Activated CD8-positive, alpha-beta T cell treated with anti-CD3 and anti-CD28 coated beads, Interleukin-2, amount 10 ng/mL, durations not matched to agents 7 days and 5 days (primary cell): ENCODE measurements around the gene IP6K1. TPM values are rescaled to one million over a fixed set of nuclear protein-coding genes. Genes with fewer than 3 reads are reported as not detected.
A peak's percentile ranks its signal among the peaks of the same experiment; 100 is the strongest.

Experiments
- ATAC-seq: fragments of 150-1000 bp; cut with Tn5 transposase; one replicate; pipeline ENCODE4 v1.10.0; 2021; ENCODE audit warnings: moderate library complexity
- CTCF ChIA-PET: fragments of 350-600 bp; sonication (Branson Sonifier 250); formaldehyde crosslinking; loops from one replicate; lab custom pipeline; 2021; ENCODE audit warnings: antibody characterized with exemption; lab: Charles Lee
- POLR2A ChIA-PET: fragments of 350-600 bp; sonication (Branson Sonifier 250); formaldehyde crosslinking; loops from one replicate; lab custom pipeline; 2021; ENCODE audit warnings: antibody characterized with exemption; lab: Charles Lee
- DNase-seq: peaks from one replicate; pipeline ENCODE4 v3.0.0-alpha.2; 2020
- H3K27ac Mint-ChIP-seq: one replicate; pipeline ENCODE4 v1.8.0; 2021; ENCODE audit warnings: mild to moderate bottlenecking, mixed read lengths
- H3K27me3 Mint-ChIP-seq: one replicate; pipeline ENCODE4 v1.8.0; 2021; ENCODE audit warnings: low read depth, mixed read lengths
- H3K36me3 Mint-ChIP-seq: one replicate; pipeline ENCODE4 v1.8.0; 2021; ENCODE audit warnings: low read depth, mixed read lengths
- H3K4me1 Mint-ChIP-seq: one replicate; pipeline ENCODE4 v1.8.0; 2021; ENCODE audit warnings: low read depth, mixed read lengths
- H3K4me3 Mint-ChIP-seq: one replicate; pipeline ENCODE4 v1.8.0; 2021; ENCODE audit warnings: mild to moderate bottlenecking, mixed read lengths
- H3K9me3 Mint-ChIP-seq: one replicate; pipeline ENCODE4 v1.8.0; 2022; ENCODE audit warnings: mixed read lengths; ENCODE audit not compliant: insufficient read depth
- total RNA-seq, 2 experiments: library from RNA; stranded (reverse); gene quantifications; one replicate each; pipeline ENCODE4 v1.2.3, GENCODE V29; 2021

Gene IP6K1
- total RNA-seq, 2 experiments from 2014 or later, result 37.7 to 38.1 TPM

DNA sequence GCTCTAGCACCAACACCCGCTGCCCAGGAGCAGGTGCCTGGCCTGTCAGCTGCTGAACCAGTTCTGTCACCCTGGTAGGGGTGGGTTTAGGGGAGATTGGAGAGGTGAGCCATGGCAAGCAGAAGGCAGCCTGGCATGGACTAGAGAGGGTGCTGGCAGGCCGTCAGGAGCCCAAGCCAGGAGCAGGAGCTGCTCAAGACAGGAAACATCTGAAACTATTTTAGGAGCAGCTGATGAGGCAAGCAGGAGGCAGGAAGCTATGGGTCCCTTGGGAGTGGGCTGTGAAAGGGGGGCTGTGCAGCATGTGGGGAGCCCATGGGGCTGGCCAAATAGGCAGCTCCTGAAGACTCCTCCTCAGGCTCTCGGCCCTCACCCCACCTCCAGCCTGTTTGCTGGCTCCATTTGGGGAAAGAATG, 19.0 kb upstream of the IP6K1 start:
- DNase-seq (no peak), ATAC-seq (no peak)
- H3K27me3 Mint-ChIP-seq, result peaks cover 14% of the 10 kb centered on the region
- peaks cover 60% of the 10 kb centered on the region for H3K4me1 Mint-ChIP-seq
- POLR2A ChIA-PET, result interaction anchor here (1.1 to 4.2 kb wide), 2 partner anchors 8 to 19 kb away, joined by 3 to 23 read pairs; partner anchors contain the start of gene IP6K1
- peaks cover 31% of the 10 kb centered on the region for H3K36me3 Mint-ChIP-seq
- CTCF ChIA-PET, result interaction anchor here (0.7 to 16.3 kb wide), 6 partner anchors 7 to 356 kb away, joined by 4 to 305 read pairs (median 12); partner anchors contain the start of genes AMIGO3 and UBA7
- H3K27ac Mint-ChIP-seq, result peak overlapping the region; percentile 77
- H3K9me3 Mint-ChIP-seq, result no peaks in the 10 kb centered on the region
- no peak overlapping the region for H3K4me3 Mint-ChIP-seq

DNA sequence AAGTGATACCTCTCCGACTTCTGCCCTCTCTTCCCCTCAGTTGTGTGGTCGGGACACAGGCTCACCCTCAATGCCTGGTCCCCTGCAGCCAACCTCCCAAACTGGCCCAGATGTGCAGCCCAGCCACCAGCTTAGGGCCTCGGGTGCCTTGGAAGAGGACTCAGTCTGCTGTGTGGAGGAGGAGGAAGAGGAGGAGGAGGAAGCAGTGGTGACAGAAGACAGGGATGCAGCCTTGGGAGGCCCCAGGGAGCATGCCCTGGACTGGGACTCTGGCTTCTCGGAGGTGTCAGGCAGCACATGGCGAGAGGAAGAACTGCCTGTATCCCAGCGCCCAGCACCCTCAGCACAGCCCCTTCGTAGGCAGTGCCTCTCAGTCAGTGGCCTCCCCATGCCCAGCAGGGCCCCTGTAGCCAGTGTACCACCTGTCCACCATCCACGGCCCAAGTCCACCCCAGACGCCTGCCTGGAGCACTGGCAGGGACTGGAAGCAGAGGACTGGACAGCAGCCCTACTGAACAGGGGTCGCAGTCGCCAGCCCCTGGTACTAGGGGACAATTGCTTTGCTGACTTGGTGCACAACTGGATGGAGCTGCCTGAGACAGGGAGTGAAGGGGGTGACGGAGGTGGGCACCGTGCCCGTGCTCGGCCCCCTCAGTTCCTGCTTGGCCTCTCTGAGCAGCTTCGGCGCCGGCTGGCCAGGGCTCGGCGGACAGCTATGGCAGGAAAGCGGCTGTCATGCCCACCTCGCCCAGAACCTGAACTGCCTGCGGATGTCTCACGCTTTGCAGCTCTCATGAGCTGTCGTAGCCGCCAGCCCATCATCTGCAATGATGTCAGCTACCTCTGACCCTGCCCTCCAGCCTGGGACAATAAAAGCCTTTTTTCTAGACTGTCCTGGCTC, 18.0 kb upstream of the IP6K1 start:
- POLR2A ChIA-PET, result interaction anchor here (1.1 to 4.2 kb wide), 4 partner anchors 8 to 115 kb away, joined by 3 to 23 read pairs (median 10); partner anchors contain the start of genes IP6K1, MST1, RNF123 and UBA7
- Mint-ChIP-seq H3K27me3 (peaks cover 16% of the 10 kb centered on the region), H3K9me3 (no peaks in the 10 kb centered on the region), H3K27ac (peak overlapping the region; percentile 77), H3K4me1 (peaks cover 57% of the 10 kb centered on the region), H3K4me3 (peak overlapping the region; percentile 83), H3K36me3 (peaks cover 21% of the 10 kb centered on the region)
- ATAC-seq (no peak), DNase-seq (no peak)
- CTCF ChIA-PET, result interaction anchor here (0.7 to 16.3 kb wide), 12 partner anchors 8 to 355 kb away, joined by 3 to 305 read pairs (median 10); partner anchors contain the start of genes AMIGO3, IP6K1 and UBA7

DNA sequence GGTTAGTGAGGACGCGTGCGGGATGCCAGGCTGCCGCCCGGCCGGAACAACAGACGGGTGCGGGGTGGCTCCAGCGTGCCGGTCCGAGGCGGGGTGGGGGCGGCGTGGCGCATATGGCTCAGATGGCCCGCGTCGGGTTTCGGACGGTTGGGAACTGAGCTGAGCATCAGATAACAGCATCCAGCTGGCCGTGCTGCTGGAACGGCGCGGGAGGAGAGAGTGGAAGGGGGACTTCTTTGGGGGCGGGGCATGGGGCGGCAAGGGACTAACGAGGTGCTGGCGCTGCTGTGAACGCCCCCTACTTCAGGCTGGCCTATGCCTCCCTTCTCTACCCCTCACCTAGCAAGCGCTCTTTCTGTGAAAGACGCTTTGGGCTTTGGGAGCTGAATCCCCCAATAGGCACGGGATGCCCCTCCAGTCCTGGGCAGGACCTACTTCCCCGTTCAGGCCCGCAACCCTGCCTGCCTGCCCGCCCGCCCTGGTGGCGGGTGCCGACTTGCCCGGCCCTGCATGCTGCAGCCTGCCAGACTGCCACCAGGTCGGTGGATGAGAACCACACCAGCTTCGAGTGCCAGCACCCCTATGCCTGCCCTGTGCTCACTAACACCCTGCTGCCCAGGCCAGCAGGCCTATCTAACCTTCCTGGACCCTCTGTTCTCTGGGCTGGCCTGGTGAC, 17.3 kb upstream of the IP6K1 start:
- Mint-ChIP-seq H3K4me3 (peak overlapping the region; percentile 83), H3K36me3 (peaks cover 18% of the 10 kb centered on the region), H3K27ac (peak overlapping the region; percentile 54), H3K9me3 (no peaks in the 10 kb centered on the region), H3K4me1 (peaks cover 53% of the 10 kb centered on the region), H3K27me3 (peaks cover 16% of the 10 kb centered on the region)
- ATAC-seq (peak; percentile 26), DNase-seq (peak; percentile 52)
- ChIA-PET CTCF (interaction anchor here (0.8 to 16.3 kb wide), 20 partner anchors 9 to 287 kb away, joined by 3 to 305 read pairs (median 7); partner anchors contain the start of genes IP6K1, TRAIP and UBA7), POLR2A (interaction anchor here (0.9 to 4.2 kb wide), 4 partner anchors 9 to 114 kb away, joined by 3 to 23 read pairs (median 10); partner anchors contain the start of genes IP6K1, MST1, RNF123 and UBA7)

DNA sequence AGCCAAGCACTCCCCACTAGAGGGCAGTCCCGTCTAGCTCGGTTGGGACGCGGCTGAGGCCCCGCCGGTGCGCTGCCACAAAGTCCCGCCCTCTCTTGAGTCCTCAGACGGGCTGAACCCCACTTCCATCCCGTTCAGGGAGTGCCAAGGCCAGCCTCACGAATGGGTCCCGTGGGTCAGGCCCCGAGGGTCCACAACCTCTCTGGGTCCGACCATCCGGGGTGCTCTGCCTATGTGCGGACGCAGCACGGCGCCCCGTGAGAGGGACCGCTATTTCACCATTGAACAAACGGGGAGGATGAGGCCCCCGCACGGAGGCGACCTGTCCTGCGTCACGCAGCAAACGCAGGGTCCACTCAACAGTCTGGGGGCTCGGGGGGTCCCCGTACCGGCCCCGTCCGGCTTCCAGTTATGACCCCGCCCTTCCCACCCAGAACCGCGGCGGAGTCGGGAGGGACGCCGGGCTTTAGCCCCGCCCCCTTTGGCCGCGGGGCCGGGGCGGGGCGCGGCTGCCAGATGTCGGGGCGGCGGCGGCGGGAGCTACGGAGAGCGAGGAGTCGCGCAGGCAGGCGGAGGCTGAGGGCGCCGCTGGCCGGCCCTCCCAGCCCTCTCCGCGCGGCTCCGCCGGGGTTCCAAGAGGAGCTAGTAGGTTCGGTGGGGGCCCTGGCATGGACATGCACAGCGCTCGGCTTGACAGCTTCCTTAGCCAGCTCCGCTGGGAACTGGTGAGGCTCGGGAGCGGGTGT, 16.6 kb upstream of the IP6K1 start, which contains the start of gene INKA1:
Gene INKA1, plus strand, starts transcription at position 543 of the 746 bp plus-strand sequence. Its CDS starts 132 bp downstream, at position 675.
- peak; percentile 87 for ATAC-seq
- Mint-ChIP-seq H3K27me3 (peaks cover 16% of the 10 kb centered on the region), H3K4me3 (peak within 1 kb of the TSS; percentile 83)

DNA sequence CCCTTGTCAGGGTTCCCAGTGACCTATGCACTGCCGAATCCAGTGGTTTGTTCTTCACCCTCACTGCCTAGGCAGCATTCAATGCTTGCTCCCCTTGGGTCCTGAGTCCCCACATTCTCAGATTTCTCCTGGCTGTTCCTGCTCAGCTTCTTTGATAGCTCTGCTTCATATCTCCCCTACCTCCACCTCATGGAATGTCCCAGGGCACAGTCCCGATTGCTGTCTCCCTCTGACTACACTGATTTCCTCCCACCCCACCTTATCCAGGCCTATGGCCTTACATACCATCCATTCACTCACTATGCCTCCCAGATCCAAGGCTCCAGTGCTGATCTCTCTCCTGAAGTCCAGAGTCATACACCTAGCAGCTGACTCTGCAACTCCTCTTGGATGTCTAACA, 14.8 kb upstream of the IP6K1 start:
- Mint-ChIP-seq H3K4me3 (no peak overlapping the region), H3K36me3 (peaks cover 8% of the 10 kb centered on the region), H3K27ac (no peak overlapping the region), H3K4me1 (peaks cover 29% of the 10 kb centered on the region), H3K27me3 (peaks cover 16% of the 10 kb centered on the region), H3K9me3 (no peaks in the 10 kb centered on the region)
- ChIA-PET CTCF (interaction anchor here (1.4 to 16.3 kb wide), 7 partner anchors 10 to 100 kb away, joined by 5 to 305 read pairs (median 14); partner anchors contain the start of genes IP6K1 and TRAIP), POLR2A (interaction anchor here (1.1 kb wide), 1 partner anchor 38 kb away, joined by 3 read pairs; no protein-coding TSS in a partner anchor)
- ATAC-seq, result no peak
- no peak for DNase-seq

More for the DNA sequence above, 16.6 kb upstream of the IP6K1 start, which contains the start of gene INKA1:
- Mint-ChIP-seq H3K36me3 (peaks cover 14% of the 10 kb centered on the region), H3K4me1 (peaks cover 46% of the 10 kb centered on the region), H3K27ac (peak within 1 kb of the TSS; percentile 83), H3K9me3 (no peaks in the 10 kb centered on the region)
- ChIA-PET CTCF (interaction anchor here (0.8 to 16.3 kb wide), 23 partner anchors 10 to 393 kb away, joined by 3 to 305 read pairs (median 7); partner anchors contain the start of genes IP6K1, TRAIP and UBA7), POLR2A (interaction anchor here (0.6 to 4.2 kb wide), 5 partner anchors 10 to 114 kb away, joined by 3 to 23 read pairs (median 3); partner anchors contain the start of genes IP6K1, MST1, RNF123 and UBA7)
- peak; percentile 93 for DNase-seq

DNA sequence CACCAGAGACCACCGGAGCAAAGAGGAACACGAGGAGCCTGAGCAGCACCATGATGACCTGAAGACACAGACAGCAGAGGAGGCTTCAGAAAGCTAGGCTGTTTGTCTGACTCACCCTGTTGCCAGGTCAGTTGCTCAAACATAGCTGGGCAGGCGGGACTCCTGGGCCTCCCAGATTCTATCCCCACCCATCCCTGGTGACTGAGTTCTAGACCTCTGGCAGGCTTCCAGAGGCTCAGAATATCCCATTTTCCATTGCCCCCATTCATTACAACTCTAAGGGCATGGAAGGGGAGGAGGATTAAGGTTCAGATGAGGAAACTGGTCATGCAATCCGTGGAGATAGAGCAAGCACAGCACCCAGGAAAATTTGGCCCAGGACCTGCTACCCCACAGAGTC, 13.4 kb upstream of the IP6K1 start, which contains the start of gene CDHR4:
Gene CDHR4, minus strand, starts transcription at position 113 of the 400 bp plus-strand sequence. Its CDS starts 61 bp downstream, at position 52.
- ATAC-seq (no peak), DNase-seq (no peak)
- ChIA-PET CTCF (interaction anchor here (0.8 to 16.3 kb wide), 4 partner anchors 14 to 106 kb away, joined by 3 to 305 read pairs (median 4); partner anchors contain the start of gene UBA7), POLR2A (interaction anchor here (1.2 kb wide), 1 partner anchor 13 kb away, joined by 5 read pairs; the partner anchor contains the start of gene IP6K1)
- H3K4me1 Mint-ChIP-seq, result peaks cover 15% of the 10 kb centered on the region
- peaks cover 16% of the 10 kb centered on the region for H3K27me3 Mint-ChIP-seq
- no peaks in the 10 kb centered on the region for H3K36me3 Mint-ChIP-seq
- no peaks in the 10 kb centered on the region for H3K9me3 Mint-ChIP-seq
- no peak within 1 kb of the TSS for H3K27ac Mint-ChIP-seq
- H3K4me3 Mint-ChIP-seq, result no peak within 1 kb of the TSS

DNA sequence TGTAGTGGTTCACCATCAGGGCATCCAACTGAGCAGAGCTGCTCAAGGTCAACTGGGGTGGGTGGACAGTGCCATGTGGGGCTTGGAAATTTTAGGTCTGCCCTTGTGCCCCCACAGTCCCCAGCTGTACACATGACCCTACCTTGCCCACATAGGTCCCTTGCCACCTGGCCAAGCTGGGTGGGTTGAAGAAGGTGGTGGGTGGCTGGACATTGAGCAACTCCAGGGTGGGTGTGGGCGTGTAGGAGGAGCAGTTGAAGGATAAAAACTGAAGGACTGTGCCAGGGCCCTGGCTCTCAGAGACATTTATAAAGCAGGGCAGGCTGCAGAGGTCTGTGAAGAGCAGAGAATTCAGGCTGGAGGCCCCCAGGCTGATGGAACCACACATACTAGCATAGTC, 12.8 kb upstream of the IP6K1 start:
- H3K4me1 Mint-ChIP-seq, result peaks cover 10% of the 10 kb centered on the region
- no peak overlapping the region for H3K4me3 Mint-ChIP-seq
- H3K9me3 Mint-ChIP-seq, result no peaks in the 10 kb centered on the region
- no peak overlapping the region for H3K27ac Mint-ChIP-seq
- H3K27me3 Mint-ChIP-seq, result peaks cover 16% of the 10 kb centered on the region
- ChIA-PET CTCF (interaction anchor here (0.8 to 16.3 kb wide), 3 partner anchors 15 to 106 kb away, joined by 3 to 305 read pairs (median 3); partner anchors contain the start of gene UBA7), POLR2A (interaction anchor here (1.2 kb wide), 1 partner anchor 13 kb away, joined by 5 read pairs; the partner anchor contains the start of gene IP6K1)
- no peak for ATAC-seq
- H3K36me3 Mint-ChIP-seq, result no peaks in the 10 kb centered on the region
- no peak for DNase-seq

DNA sequence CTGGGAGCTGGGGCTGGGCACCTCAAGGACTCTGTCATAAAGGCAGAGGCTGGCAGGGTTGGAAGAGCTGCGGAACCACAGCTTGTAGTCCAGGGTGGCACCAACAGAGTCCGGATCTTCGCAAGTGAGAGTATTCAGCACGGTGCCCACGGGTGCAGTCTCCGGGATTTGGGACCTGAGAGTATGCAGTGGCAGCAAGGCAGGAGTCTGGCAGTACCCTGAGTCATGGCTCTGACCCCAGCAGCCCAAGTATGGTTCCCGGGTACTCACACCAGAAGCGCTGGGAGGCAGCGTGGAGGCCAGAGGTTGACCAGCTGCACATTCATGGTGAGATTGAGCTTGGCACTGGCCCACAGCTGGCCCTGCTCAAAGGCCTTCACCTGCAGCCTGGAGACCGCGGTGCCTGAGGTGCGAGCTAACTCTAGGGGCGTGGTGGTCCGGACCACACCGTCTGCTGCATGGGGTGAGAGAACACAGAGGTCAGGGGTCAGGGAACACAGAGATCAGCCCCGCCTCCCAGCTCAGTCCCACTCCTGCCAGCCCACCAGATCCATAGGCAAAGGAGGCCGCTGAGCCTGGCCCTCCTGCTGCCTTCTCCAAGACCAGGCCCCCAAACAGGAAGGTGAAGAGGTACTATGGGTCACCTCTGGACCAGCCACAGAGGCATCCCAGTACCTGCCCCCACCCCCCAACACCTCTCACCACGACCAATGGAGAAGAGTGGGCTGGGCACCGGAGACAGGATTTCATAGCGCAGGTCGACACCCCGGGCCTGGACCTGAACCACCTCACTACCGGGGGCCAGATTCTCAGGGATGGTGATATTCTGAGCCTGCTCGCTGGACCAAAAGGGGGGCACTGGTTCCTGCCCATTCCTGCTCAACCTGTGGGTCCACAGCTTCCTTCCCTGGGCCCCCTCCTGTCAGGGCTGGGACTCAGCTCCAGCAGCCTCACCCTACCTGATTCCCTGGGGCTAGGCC, 8.9 kb upstream of the IP6K1 start:
- H3K4me1 Mint-ChIP-seq, result peaks cover 2% of the 10 kb centered on the region
- ATAC-seq, result no peak
- H3K9me3 Mint-ChIP-seq, result no peaks in the 10 kb centered on the region
- no peak for DNase-seq
- H3K4me3 Mint-ChIP-seq, result no peak overlapping the region
- POLR2A ChIA-PET, result no interaction called here
- CTCF ChIA-PET, result interaction anchor here (1.0 kb wide), 1 partner anchor 44 kb away, joined by 3 read pairs; no protein-coding TSS in a partner anchor
- H3K36me3 Mint-ChIP-seq, result no peaks in the 10 kb centered on the region
- H3K27ac Mint-ChIP-seq, result no peak overlapping the region
- peaks cover 5% of the 10 kb centered on the region for H3K27me3 Mint-ChIP-seq

DNA sequence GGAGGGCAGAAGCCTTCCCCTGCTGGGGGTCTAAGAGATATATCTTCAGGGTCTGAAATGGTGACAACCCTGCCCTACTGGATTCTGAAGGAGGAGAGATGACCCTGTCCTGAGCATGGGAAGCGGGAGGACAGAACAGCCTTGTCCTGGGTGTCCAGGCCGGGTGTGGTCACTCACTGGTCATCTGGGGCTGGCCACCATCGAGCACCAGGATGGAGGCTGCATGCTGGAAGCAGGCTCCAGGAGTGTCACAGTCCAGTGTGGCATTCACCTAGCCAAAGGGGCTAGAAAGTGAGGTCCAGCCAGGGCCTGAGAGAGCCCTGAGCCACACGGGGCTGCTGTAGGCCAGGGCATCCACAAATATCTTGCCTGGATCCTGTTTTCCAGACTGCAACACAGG, 8.1 kb upstream of the IP6K1 start:
- no peaks in the 10 kb centered on the region for H3K9me3 Mint-ChIP-seq
- CTCF ChIA-PET, result no interaction called here

More for the DNA sequence above, 8.1 kb upstream of the IP6K1 start:
- DNase-seq, result no peak
- no peak overlapping the region for H3K4me3 Mint-ChIP-seq
- H3K4me1 Mint-ChIP-seq, result peaks cover 8% of the 10 kb centered on the region
- no peaks in the 10 kb centered on the region for H3K36me3 Mint-ChIP-seq
- no peak for ATAC-seq
- H3K27ac Mint-ChIP-seq, result no peak overlapping the region
- H3K27me3 Mint-ChIP-seq, result peaks cover 3% of the 10 kb centered on the region
- POLR2A ChIA-PET, result no interaction called here
